GM23338 (cell line): Measurements from ENCODE around the gene GUCY1A2.

Experiments
- CREB1 ChIP-seq: fragments of 250-450 bp; sonication (Bioruptor Pico); IDR thresholded peaks from 2 replicates; pipeline ENCODE4 v1.5.0; 2020; ENCODE audit warnings: low read depth, mild to moderate bottlenecking, moderate library complexity
- CTCF ChIP-seq, 2 experiments: fragments of 200-600 bp in 1 of 2; sonication (generic) in 1 of 2; conservative IDR thresholded peaks; 2 replicates each; pipeline versions ENCODE4 v1.5.1 to v1.6.1; 2016 to 2017; ENCODE audit warnings: antibody characterized with exemption in 2 of 2, low read depth in 2 of 2, mild to moderate bottlenecking in 2 of 2, moderate library complexity in 1 of 2
- ETS1 ChIP-seq: IDR thresholded peaks from 2 replicates; pipeline ENCODE4 v1.6.1; 2016; ENCODE audit warnings: antibody characterized with exemption
- EZH2 ChIP-seq: fragments of 200-600 bp; sonication (generic); IDR thresholded peaks from one replicate; pipeline ENCODE4 v1.8.0; 2017; ENCODE audit warnings: antibody characterized with exemption, mild to moderate bottlenecking, low read depth; ENCODE audit not compliant: unreplicated experiment
- EZH2phosphoT487 ChIP-seq: fragments of 200-600 bp; sonication (generic); IDR thresholded peaks from one replicate; pipeline ENCODE4 v1.8.1; 2018; ENCODE audit warnings: antibody characterized with exemption; ENCODE audit not compliant: unreplicated experiment
- JUNB ChIP-seq: IDR thresholded peaks from one replicate; pipeline ENCODE4 v1.6.1; 2016; ENCODE audit warnings: antibody characterized with exemption; ENCODE audit not compliant: unreplicated experiment
- NANOG ChIP-seq: IDR thresholded peaks from 2 replicates; pipeline ENCODE4 v1.6.1; 2016; ENCODE audit warnings: antibody characterized with exemption, borderline replicate concordance
- POLR2AphosphoS5 ChIP-seq: IDR thresholded peaks from 2 replicates; pipeline ENCODE4 v1.6.1; 2016; ENCODE audit warnings: antibody characterized with exemption, low read depth
- REST ChIP-seq: IDR thresholded peaks from one replicate; pipeline ENCODE4 v1.6.1; 2018; ENCODE audit warnings: antibody characterized with exemption; ENCODE audit not compliant: unreplicated experiment
- STAT1 ChIP-seq: IDR thresholded peaks from one replicate; pipeline ENCODE4 v1.6.1; 2016; ENCODE audit warnings: antibody characterized with exemption; ENCODE audit not compliant: unreplicated experiment
- ZNF114 ChIP-seq: fragments of 250-450 bp; sonication (Bioruptor Pico); IDR thresholded peaks from 2 replicates; pipeline ENCODE4 v1.5.0; 2020; ENCODE audit warnings: mild to moderate bottlenecking, moderate library complexity
- ZNF331 ChIP-seq: fragments of 250-450 bp; sonication (Bioruptor Pico); IDR thresholded peaks from 2 replicates; pipeline ENCODE4 v1.5.0; 2020; ENCODE audit warnings: low read depth, mild to moderate bottlenecking, moderate library complexity

DNA sequence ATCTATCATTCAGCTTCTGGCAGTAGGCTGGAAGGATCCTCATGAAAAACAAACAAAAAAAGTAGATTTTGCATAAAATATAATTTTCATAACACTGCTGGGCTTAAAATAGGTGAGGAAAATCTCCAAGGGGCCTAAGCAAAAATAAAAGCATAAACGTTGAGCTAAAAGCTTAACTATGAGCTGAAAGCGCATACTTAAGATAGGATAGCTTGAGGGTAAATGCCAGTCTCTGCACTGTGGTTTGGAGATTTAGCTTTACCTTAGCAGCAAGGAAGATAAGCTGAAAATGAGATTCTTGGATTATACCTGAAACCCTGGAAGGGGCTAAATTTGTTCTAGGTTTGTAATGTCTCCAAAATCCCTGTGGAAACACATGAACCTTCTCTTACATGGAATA is 183.7 kb downstream of the GUCY1A2 start:
- TF ChIP-seq REST (no peak), CTCF (conservative IDR thresholded peaks at IDR 0.05; ENCODE audit: low read depth in 2 of 2) (no peak), POLR2AphosphoS5 (no peak), EZH2 (no peak), EZH2phosphoT487 (no peak), JUNB (no peak), NANOG (no peak), ZNF331 (no peak), ETS1 (no peak), CREB1 (no peak), ZNF114 (CRISPR knock-in tag) (no peak), STAT1 (no peak)
